Hematopoietic multipotent progenitor cell treated with erythropoietin and hydrocortisone succinate and interleukin-3 and kit ligand, for 17 days (in vitro differentiated cells): ENCODE results near the gene EZH2.

Source experiments
- DNase-seq: peaks from one replicate; pipeline ENCODE4 v3.0.0-alpha.2; 2015; ENCODE audit warnings: low spot score

The EZH2 gene

GRCh38 chr7:148884049-148884298, at the start of gene EZH2:
Gene EZH2 (minus strand): TSS chr7:148884291. CDS start chr7:148847298, 36,993 bp downstream.
- no peak for DNase-seq

- DNase-seq = no peak
Observed at GRCh38 chr7:148931470-148931869, 47.4 kb upstream of the EZH2 start.

GRCh38 chr7:148930335-148930734, 46.2 kb upstream of the EZH2 start:
- DNase-seq = no peak

- DNase-seq = no peak
Observed at GRCh38 chr7:148929176-148929575, 45.1 kb upstream of the EZH2 start.

GRCh38 chr7:148927123-148928045, 43.3 kb upstream of the EZH2 start:
- no peak for DNase-seq

- DNase-seq = no peak
Observed at GRCh38 chr7:148925836-148926235, 41.7 kb upstream of the EZH2 start.

GRCh38 chr7:148924011-148924410, 39.9 kb upstream of the EZH2 start:
- no peak for DNase-seq

- DNase-seq = no peak
Observed at GRCh38 chr7:148921806-148922205, 37.7 kb upstream of the EZH2 start.

GRCh38 chr7:148921189-148921588, 37.1 kb upstream of the EZH2 start:
- DNase-seq = no peak

- DNase-seq = no peak
Observed at GRCh38 chr7:148919859-148920258, 35.8 kb upstream of the EZH2 start.

GRCh38 chr7:148918058-148918596, 34.0 kb upstream of the EZH2 start:
- no peak for DNase-seq

- DNase-seq = no peak
Observed at GRCh38 chr7:148916186-148916585, 32.1 kb upstream of the EZH2 start.

- DNase-seq = no peak
Observed at GRCh38 chr7:148915211-148915610, 31.1 kb upstream of the EZH2 start.

GRCh38 chr7:148914208-148914777, 30.2 kb upstream of the EZH2 start:
- DNase-seq = no peak

- no peak for DNase-seq
Observed at GRCh38 chr7:148912758-148913541, 28.9 kb upstream of the EZH2 start.

- DNase-seq = no peak
Observed at GRCh38 chr7:148912151-148912550, 28.1 kb upstream of the EZH2 start.

GRCh38 chr7:148911626-148912025, 27.5 kb upstream of the EZH2 start:
- no peak for DNase-seq

GRCh38 chr7:148909568-148909967, 25.5 kb upstream of the EZH2 start:
- DNase-seq = no peak

- DNase-seq = no peak
Observed at GRCh38 chr7:148906707-148907498, 22.8 kb upstream of the EZH2 start.

- DNase-seq = no peak
Observed at GRCh38 chr7:148905093-148905666, 21.1 kb upstream of the EZH2 start.

GRCh38 chr7:148903504-148903903, 19.4 kb upstream of the EZH2 start:
- no peak for DNase-seq

- no peak for DNase-seq
Observed at GRCh38 chr7:148901178-148901577, 17.1 kb upstream of the EZH2 start.
